Measurements from ENCODE around the gene MGST1.

MGST1 gene, protein sequence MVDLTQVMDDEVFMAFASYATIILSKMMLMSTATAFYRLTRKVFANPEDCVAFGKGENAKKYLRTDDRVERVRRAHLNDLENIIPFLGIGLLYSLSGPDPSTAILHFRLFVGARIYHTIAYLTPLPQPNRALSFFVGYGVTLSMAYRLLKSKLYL

DNA sequence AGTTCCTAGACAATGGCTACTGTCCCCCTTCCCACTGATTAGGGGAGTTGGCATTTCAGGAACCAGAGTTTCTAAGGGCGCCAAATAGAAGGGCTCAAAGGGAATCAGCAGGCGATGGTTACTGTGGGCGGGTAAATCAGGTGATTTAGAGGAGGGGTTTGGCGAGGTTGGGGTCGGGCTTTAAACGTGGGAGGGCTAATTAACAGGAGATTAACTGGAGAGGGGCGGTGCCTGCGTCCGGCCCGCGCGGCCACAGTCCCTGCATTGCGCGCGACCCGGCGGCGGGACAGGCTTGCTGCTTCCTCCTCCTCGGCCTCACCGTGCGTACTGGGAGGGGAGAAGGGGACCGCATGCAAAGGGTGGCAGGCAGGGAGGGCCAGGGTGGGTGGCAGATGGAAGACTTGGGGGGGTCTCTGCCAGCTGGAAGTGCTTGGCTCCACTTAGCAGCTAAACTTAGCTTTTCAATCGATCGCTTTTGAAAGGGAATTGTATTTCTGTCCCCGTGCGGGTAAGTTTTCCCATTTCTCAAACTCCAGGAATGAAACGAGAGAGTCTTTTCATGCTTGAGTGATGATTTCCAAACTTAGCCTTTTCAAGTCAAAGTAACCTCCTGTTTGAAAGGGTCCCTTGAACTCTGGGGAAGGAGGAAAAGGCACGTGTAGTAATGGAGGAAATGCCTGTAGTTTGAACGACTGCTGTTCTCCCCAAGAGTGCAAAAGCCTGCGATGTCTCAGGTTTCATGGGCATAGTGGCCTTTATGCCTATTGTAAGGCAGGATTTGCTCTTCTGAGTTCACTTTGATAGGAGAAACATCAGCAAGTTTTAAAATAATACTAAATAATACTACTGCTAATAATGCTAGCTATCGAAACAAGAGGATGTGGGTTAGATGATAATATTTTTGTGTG is at the start of gene MGST1:
TSS of gene MGST1 (plus strand) at position 255 of the 908 bp plus-strand sequence. CDS start 6,608 bp downstream, outside the sequence.
- H3K9ac ChIP-seq (ENCODE audit: low read depth in 1 of 2, low read length in 2 of 2), result peak within 1 kb of the TSS; percentile 76 to 82
- no peaks in the 10 kb centered on the region for H3K36me3 ChIP-seq (ENCODE audit: control insufficient read depth in 1 of 2, insufficient read depth in 2 of 2, low read length in 2 of 2)
- H3K4me3 ChIP-seq (ENCODE audit: low read depth in 1 of 2, low read length in 2 of 2), result peak within 1 kb of the TSS; percentile 81
- no peaks in the 10 kb centered on the region for H3K27me3 ChIP-seq (ENCODE audit: control insufficient read depth in 1 of 2, insufficient read depth in 2 of 2, low read length in 2 of 2)
- peaks cover 7 to 13% of the 10 kb centered on the region in 2 donors for H3K4me1 ChIP-seq (ENCODE audit: control insufficient read depth in 1 of 2, insufficient read depth in 2 of 2, low read length in 2 of 2)
- no peaks in the 10 kb centered on the region for H3K9me3 ChIP-seq (ENCODE audit: control insufficient read depth in 1 of 2, low read length in 2 of 2)
- peak within 1 kb of the TSS; percentile 25 for H3K27ac ChIP-seq (ENCODE audit: low read depth, low read length)

DNA sequence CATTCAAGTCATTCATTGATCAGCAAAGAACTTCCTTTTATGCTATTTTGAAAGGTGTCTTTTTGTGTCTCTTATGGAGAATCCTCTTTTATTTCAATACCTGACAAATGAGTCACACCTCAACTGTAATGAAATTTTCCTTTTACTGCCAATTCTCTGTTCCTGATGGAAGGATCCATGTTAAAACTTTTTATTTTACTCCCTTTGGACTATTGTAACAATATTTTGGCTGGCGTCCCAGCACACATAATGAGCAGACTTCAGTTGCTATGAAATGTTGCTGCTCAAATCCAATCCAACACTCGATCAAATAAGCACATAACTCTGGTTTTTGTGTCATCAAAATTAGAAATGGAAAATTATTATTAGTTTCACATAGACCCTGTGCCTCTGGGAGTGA is 48.0 kb upstream of the MGST1 start:
- Histone ChIP-seq H3K9ac (ENCODE audit: low read depth in 1 of 2, low read length in 2 of 2) (no peak overlapping the region), H3K4me1 (ENCODE audit: control insufficient read depth in 1 of 2, insufficient read depth in 2 of 2, low read length in 2 of 2) (no peaks in the 10 kb centered on the region), H3K4me3 (ENCODE audit: low read depth in 1 of 2, low read length in 2 of 2) (no peak overlapping the region), H3K27me3 (ENCODE audit: control insufficient read depth in 1 of 2, insufficient read depth in 2 of 2, low read length in 2 of 2) (no peaks in the 10 kb centered on the region), H3K27ac (ENCODE audit: low read depth, low read length) (no peak overlapping the region), H3K9me3 (ENCODE audit: control insufficient read depth in 1 of 2, low read length in 2 of 2) (no peaks in the 10 kb centered on the region), H3K36me3 (ENCODE audit: control insufficient read depth in 1 of 2, insufficient read depth in 2 of 2, low read length in 2 of 2) (no peaks in the 10 kb centered on the region)

DNA sequence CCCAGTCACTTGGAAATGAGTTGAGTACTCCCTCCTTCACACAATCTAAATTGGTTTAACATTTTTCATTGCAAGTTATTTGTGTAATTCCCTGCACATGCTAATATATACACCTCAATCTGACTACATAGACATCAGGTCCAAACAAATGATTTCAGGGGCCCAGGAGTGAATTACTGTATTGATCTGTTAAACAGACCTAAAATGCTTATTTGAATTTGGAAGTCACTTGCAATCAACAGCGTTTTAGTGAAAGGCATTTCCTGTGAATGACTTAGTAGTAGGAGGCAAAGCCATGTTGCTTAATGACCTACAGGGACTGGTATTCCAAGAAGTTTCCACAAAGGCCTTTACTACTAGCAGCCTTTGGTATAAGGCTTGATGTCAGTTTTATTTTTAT is 47.3 kb upstream of the MGST1 start:
- no peaks in the 10 kb centered on the region for H3K4me1 ChIP-seq (ENCODE audit: control insufficient read depth in 1 of 2, insufficient read depth in 2 of 2, low read length in 2 of 2)
- no peak overlapping the region for H3K27ac ChIP-seq (ENCODE audit: low read depth, low read length)
- no peaks in the 10 kb centered on the region for H3K36me3 ChIP-seq (ENCODE audit: control insufficient read depth in 1 of 2, insufficient read depth in 2 of 2, low read length in 2 of 2)

GRCh38 chr12:16300736-16301135 is 46.7 kb upstream of the MGST1 start:
- no peaks in the 10 kb centered on the region for H3K27me3 ChIP-seq (ENCODE audit: control insufficient read depth in 1 of 2, insufficient read depth in 2 of 2, low read length in 2 of 2)
- H3K36me3 ChIP-seq (ENCODE audit: control insufficient read depth in 1 of 2, insufficient read depth in 2 of 2, low read length in 2 of 2), result no peaks in the 10 kb centered on the region
- H3K4me3 ChIP-seq (ENCODE audit: low read depth in 1 of 2, low read length in 2 of 2), result no peak overlapping the region
- no peak overlapping the region for H3K9ac ChIP-seq (ENCODE audit: low read depth in 1 of 2, low read length in 2 of 2)
- H3K9me3 ChIP-seq (ENCODE audit: control insufficient read depth in 1 of 2, low read length in 2 of 2), result no peaks in the 10 kb centered on the region
- H3K4me1 ChIP-seq (ENCODE audit: control insufficient read depth in 1 of 2, insufficient read depth in 2 of 2, low read length in 2 of 2), result no peaks in the 10 kb centered on the region
- H3K27ac ChIP-seq (ENCODE audit: low read depth, low read length), result no peak overlapping the region

More for the DNA sequence above, 47.3 kb upstream of the MGST1 start:
- Histone ChIP-seq H3K4me3 (ENCODE audit: low read depth in 1 of 2, low read length in 2 of 2) (no peak overlapping the region), H3K9me3 (ENCODE audit: control insufficient read depth in 1 of 2, low read length in 2 of 2) (no peaks in the 10 kb centered on the region), H3K27me3 (ENCODE audit: control insufficient read depth in 1 of 2, insufficient read depth in 2 of 2, low read length in 2 of 2) (no peaks in the 10 kb centered on the region), H3K9ac (ENCODE audit: low read depth in 1 of 2, low read length in 2 of 2) (no peak overlapping the region)

DNA sequence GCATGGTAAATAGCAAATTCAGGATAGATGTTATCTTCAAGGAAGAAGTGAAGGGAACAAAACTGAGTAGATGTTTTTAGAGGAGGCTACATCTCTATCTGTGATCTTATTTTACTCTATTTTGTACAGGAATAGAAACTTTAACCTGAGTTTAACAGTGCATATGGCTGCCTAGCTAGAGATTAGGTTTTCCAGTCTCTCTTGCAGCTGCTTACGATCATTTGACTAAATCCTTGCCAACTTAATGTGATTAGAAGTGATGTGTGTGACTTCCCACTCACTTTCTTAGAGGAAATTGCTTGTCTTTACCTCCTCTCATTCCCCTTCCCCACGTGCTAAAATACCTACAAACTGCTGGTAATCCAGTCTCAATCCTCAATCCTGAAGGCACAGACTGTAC is 43.5 kb upstream of the MGST1 start:
- no peak overlapping the region for H3K27ac ChIP-seq (ENCODE audit: low read depth, low read length)

GRCh38 chr12:16307856-16308475 is 39.5 kb upstream of the MGST1 start:
- Histone ChIP-seq H3K9ac (ENCODE audit: low read depth in 1 of 2, low read length in 2 of 2) (no peak overlapping the region), H3K9me3 (ENCODE audit: control insufficient read depth in 1 of 2, low read length in 2 of 2) (no peaks in the 10 kb centered on the region), H3K27me3 (ENCODE audit: control insufficient read depth in 1 of 2, insufficient read depth in 2 of 2, low read length in 2 of 2) (no peaks in the 10 kb centered on the region), H3K36me3 (ENCODE audit: control insufficient read depth in 1 of 2, insufficient read depth in 2 of 2, low read length in 2 of 2) (no peaks in the 10 kb centered on the region), H3K4me1 (ENCODE audit: control insufficient read depth in 1 of 2, insufficient read depth in 2 of 2, low read length in 2 of 2) (no peaks in the 10 kb centered on the region), H3K27ac (ENCODE audit: low read depth, low read length) (no peak overlapping the region), H3K4me3 (ENCODE audit: low read depth in 1 of 2, low read length in 2 of 2) (no peak overlapping the region)

More for the DNA sequence above, 43.5 kb upstream of the MGST1 start:
- Histone ChIP-seq H3K4me1 (ENCODE audit: control insufficient read depth in 1 of 2, insufficient read depth in 2 of 2, low read length in 2 of 2) (no peaks in the 10 kb centered on the region), H3K9ac (ENCODE audit: low read depth in 1 of 2, low read length in 2 of 2) (no peak overlapping the region), H3K4me3 (ENCODE audit: low read depth in 1 of 2, low read length in 2 of 2) (no peak overlapping the region), H3K9me3 (ENCODE audit: control insufficient read depth in 1 of 2, low read length in 2 of 2) (no peaks in the 10 kb centered on the region), H3K36me3 (ENCODE audit: control insufficient read depth in 1 of 2, insufficient read depth in 2 of 2, low read length in 2 of 2) (no peaks in the 10 kb centered on the region), H3K27me3 (ENCODE audit: control insufficient read depth in 1 of 2, insufficient read depth in 2 of 2, low read length in 2 of 2) (no peaks in the 10 kb centered on the region)

DNA sequence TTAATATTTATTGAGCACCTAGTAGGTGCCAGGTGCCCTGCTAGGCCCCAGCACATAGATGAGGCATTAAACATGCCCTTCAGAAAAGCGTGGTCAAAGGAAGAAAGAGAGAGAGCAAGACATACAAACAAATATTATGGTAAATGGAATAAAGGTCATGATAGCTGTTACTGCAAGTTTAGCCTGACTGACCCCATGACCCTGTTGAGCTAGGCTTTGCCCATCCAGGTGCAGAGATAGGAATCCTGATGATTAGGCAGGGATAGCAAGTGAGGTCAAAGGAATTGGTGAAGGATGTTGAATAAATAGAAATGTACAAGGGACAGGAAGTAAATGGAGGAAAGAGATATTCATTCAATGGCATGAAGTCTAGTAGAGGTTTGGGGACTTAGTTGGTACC is 36.5 kb upstream of the MGST1 start:
- no peaks in the 10 kb centered on the region for H3K4me1 ChIP-seq (ENCODE audit: control insufficient read depth in 1 of 2, insufficient read depth in 2 of 2, low read length in 2 of 2)
- no peaks in the 10 kb centered on the region for H3K9me3 ChIP-seq (ENCODE audit: control insufficient read depth in 1 of 2, low read length in 2 of 2)
- H3K27me3 ChIP-seq (ENCODE audit: control insufficient read depth in 1 of 2, insufficient read depth in 2 of 2, low read length in 2 of 2), result no peaks in the 10 kb centered on the region
- no peak overlapping the region for H3K4me3 ChIP-seq (ENCODE audit: low read depth in 1 of 2, low read length in 2 of 2)
- H3K27ac ChIP-seq (ENCODE audit: low read depth, low read length), result no peak overlapping the region
- no peak overlapping the region for H3K9ac ChIP-seq (ENCODE audit: low read depth in 1 of 2, low read length in 2 of 2)
- no peaks in the 10 kb centered on the region for H3K36me3 ChIP-seq (ENCODE audit: control insufficient read depth in 1 of 2, insufficient read depth in 2 of 2, low read length in 2 of 2)

GRCh38 chr12:16323010-16323409 is 24.4 kb upstream of the MGST1 start:
- Histone ChIP-seq H3K9me3 (ENCODE audit: control insufficient read depth in 1 of 2, low read length in 2 of 2) (peaks cover 2 to 4% of the 10 kb centered on the region in 2 donors), H3K4me3 (ENCODE audit: low read depth in 1 of 2, low read length in 2 of 2) (no peak overlapping the region)

DNA sequence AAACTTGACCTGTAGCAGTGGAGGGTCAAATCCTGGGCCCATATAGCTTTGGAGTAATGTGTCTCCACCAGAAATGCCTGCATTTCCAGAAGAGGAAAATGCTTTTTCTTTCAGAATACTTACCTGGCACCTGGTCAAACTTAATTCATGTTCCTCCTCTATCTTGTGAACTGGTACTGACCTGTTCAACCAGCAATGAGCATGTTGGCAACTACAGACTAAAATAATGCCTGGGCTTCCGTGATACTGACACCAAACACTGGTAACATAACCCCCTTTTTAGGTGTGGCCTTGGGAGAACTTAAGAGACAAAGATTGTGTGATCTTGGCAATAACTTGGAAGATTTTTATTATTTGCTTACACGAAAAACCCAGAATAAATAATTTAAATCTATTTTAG is 23.8 kb upstream of the MGST1 start:
- Histone ChIP-seq H3K27ac (ENCODE audit: low read depth, low read length) (no peak overlapping the region), H3K9ac (ENCODE audit: low read depth in 1 of 2, low read length in 2 of 2) (no peak overlapping the region), H3K36me3 (ENCODE audit: control insufficient read depth in 1 of 2, insufficient read depth in 2 of 2, low read length in 2 of 2) (no peaks in the 10 kb centered on the region), H3K27me3 (ENCODE audit: control insufficient read depth in 1 of 2, insufficient read depth in 2 of 2, low read length in 2 of 2) (no peaks in the 10 kb centered on the region), H3K4me1 (ENCODE audit: control insufficient read depth in 1 of 2, insufficient read depth in 2 of 2, low read length in 2 of 2) (peaks cover 14 to 22% of the 10 kb centered on the region in 2 donors), H3K4me3 (ENCODE audit: low read depth in 1 of 2, low read length in 2 of 2) (no peak overlapping the region), H3K9me3 (ENCODE audit: control insufficient read depth in 1 of 2, low read length in 2 of 2) (peaks cover 4 to 10% of the 10 kb centered on the region in 2 donors)

More at GRCh38 chr12:16323010-16323409, 24.4 kb upstream of the MGST1 start:
- Histone ChIP-seq H3K36me3 (ENCODE audit: control insufficient read depth in 1 of 2, insufficient read depth in 2 of 2, low read length in 2 of 2) (no peaks in the 10 kb centered on the region), H3K27me3 (ENCODE audit: control insufficient read depth in 1 of 2, insufficient read depth in 2 of 2, low read length in 2 of 2) (no peaks in the 10 kb centered on the region), H3K4me1 (ENCODE audit: control insufficient read depth in 1 of 2, insufficient read depth in 2 of 2, low read length in 2 of 2) (peaks cover 14 to 22% of the 10 kb centered on the region in 2 donors), H3K9ac (ENCODE audit: low read depth in 1 of 2, low read length in 2 of 2) (no peak overlapping the region), H3K27ac (ENCODE audit: low read depth, low read length) (no peak overlapping the region)

DNA sequence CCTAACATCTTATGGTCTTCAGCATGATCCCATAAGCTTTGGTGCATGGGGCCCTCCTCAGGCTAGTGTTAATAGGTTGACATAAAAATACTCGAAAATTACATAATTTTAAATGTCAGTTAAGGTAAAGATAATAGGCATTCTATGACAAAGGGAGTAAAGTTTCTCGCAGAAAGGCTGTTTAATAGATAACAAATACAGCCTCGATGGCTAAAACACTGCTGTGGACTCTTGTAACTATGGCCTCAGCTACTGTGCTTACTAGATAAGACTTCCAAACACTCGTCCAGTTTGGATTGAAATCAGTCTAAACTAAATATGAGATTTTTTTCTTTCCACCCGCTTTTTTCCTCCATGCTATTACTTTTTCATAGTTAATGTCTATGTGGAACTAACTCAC is 23.2 kb upstream of the MGST1 start:
- Histone ChIP-seq H3K9ac (ENCODE audit: low read depth in 1 of 2, low read length in 2 of 2) (no peak overlapping the region), H3K9me3 (ENCODE audit: control insufficient read depth in 1 of 2, low read length in 2 of 2) (peaks cover 4 to 10% of the 10 kb centered on the region in 2 donors), H3K36me3 (ENCODE audit: control insufficient read depth in 1 of 2, insufficient read depth in 2 of 2, low read length in 2 of 2) (no peaks in the 10 kb centered on the region), H3K27me3 (ENCODE audit: control insufficient read depth in 1 of 2, insufficient read depth in 2 of 2, low read length in 2 of 2) (no peaks in the 10 kb centered on the region), H3K4me1 (ENCODE audit: control insufficient read depth in 1 of 2, insufficient read depth in 2 of 2, low read length in 2 of 2) (peaks cover 14 to 22% of the 10 kb centered on the region in 2 donors), H3K27ac (ENCODE audit: low read depth, low read length) (no peak overlapping the region), H3K4me3 (ENCODE audit: low read depth in 1 of 2, low read length in 2 of 2) (peak overlapping the region in 1 of 2 donors; percentile 28)

All from duodenal mucosa (tissue), 2 donors.